Measurements from ENCODE around the gene EPB41L4B. TPM values are rescaled to one million over a fixed set of nuclear protein-coding genes. Genes with fewer than 3 reads are reported as not detected.

Gene EPB41L4B
- total and polyA plus RNA-seq, 2 of the 13 experiments (the other 11 are each of a cell fraction or from before 2014, with no cell fraction given), result 17.6 to 22.1 TPM

DNA sequence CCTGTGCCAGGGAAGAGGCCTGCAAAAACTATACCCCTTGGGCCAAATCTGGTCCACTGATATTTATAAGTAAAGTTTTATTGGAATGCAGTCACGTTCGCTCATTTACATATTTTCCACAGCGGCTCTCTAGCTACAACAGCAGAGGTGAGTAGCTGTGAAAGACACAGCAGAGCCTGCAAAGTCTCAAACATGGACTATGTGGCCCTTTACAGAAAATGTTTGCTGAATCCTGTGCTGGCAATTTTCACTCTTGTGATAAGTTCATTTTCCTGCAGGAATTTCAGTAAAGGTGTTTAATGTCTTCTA lies 70.1 kb downstream of the EPB41L4B start (continued):
- TF ChIP-seq, protein P1, sequence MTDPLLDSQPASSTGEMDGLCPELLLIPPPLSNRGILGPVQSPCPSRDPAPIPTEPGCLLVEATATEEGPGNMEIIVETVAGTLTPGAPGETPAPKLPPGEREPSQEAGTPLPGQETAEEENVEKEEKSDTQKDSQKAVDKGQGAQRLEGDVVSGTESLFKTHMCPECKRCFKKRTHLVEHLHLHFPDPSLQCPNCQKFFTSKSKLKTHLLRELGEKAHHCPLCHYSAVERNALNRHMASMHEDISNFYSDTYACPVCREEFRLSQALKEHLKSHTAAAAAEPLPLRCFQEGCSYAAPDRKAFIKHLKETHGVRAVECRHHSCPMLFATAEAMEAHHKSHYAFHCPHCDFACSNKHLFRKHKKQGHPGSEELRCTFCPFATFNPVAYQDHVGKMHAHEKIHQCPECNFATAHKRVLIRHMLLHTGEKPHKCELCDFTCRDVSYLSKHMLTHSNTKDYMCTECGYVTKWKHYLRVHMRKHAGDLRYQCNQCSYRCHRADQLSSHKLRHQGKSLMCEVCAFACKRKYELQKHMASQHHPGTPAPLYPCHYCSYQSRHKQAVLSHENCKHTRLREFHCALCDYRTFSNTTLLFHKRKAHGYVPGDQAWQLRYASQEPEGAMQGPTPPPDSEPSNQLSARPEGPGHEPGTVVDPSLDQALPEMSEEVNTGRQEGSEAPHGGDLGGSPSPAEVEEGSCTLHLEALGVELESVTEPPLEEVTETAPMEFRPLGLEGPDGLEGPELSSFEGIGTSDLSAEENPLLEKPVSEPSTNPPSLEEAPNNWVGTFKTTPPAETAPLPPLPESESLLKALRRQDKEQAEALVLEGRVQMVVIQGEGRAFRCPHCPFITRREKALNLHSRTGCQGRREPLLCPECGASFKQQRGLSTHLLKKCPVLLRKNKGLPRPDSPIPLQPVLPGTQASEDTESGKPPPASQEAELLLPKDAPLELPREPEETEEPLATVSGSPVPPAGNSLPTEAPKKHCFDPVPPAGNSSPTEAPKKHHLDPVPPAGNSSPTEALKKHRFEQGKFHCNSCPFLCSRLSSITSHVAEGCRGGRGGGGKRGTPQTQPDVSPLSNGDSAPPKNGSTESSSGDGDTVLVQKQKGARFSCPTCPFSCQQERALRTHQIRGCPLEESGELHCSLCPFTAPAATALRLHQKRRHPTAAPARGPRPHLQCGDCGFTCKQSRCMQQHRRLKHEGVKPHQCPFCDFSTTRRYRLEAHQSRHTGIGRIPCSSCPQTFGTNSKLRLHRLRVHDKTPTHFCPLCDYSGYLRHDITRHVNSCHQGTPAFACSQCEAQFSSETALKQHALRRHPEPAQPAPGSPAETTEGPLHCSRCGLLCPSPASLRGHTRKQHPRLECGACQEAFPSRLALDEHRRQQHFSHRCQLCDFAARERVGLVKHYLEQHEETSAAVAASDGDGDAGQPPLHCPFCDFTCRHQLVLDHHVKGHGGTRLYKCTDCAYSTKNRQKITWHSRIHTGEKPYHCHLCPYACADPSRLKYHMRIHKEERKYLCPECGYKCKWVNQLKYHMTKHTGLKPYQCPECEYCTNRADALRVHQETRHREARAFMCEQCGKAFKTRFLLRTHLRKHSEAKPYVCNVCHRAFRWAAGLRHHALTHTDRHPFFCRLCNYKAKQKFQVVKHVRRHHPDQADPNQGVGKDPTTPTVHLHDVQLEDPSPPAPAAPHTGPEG (CRISPR knock-in tag; IDR thresholded peaks at IDR 0.05), result peak; percentile 64; the same call in 1 of the 2 replicates
- no peak for TF ChIP-seq ZNF317 (CRISPR knock-in tag; IDR thresholded peaks at IDR 0.05)
- TF ChIP-seq ZNF709 (CRISPR knock-in tag; IDR thresholded peaks at IDR 0.05), result no peak
- TF ChIP-seq ZNF549 (CRISPR knock-in tag; IDR thresholded peaks at IDR 0.05), result no peak
- TF ChIP-seq SSRP1 (CRISPR knock-in tag; IDR thresholded peaks at IDR 0.05), result no peak
- TF ChIP-seq NFE2 (CRISPR knock-in tag; IDR thresholded peaks at IDR 0.05), result no peak
- TF ChIP-seq, protein P2, sequence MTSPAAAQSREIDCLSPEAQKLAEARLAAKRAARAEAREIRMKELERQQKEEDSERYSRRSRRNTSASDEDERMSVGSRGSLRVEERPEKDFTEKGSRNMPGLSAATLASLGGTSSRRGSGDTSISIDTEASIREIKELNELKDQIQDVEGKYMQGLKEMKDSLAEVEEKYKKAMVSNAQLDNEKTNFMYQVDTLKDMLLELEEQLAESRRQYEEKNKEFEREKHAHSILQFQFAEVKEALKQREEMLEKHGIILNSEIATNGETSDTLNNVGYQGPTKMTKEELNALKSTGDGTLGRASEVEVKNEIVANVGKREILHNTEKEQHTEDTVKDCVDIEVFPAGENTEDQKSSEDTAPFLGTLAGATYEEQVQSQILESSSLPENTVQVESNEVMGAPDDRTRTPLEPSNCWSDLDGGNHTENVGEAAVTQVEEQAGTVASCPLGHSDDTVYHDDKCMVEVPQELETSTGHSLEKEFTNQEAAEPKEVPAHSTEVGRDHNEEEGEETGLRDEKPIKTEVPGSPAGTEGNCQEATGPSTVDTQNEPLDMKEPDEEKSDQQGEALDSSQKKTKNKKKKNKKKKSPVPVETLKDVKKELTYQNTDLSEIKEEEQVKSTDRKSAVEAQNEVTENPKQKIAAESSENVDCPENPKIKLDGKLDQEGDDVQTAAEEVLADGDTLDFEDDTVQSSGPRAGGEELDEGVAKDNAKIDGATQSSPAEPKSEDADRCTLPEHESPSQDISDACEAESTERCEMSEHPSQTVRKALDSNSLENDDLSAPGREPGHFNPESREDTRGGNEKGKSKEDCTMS (CRISPR knock-in tag; conservative IDR thresholded peaks at IDR 0.05), result no peak
- TF ChIP-seq NKX3-1 (CRISPR knock-in tag; IDR thresholded peaks at IDR 0.05), result 0 out of 2 replicates have a peak, but pooled peaks have one; percentile 22
- no peak for TF ChIP-seq STAG1 (CRISPR knock-in tag; IDR thresholded peaks at IDR 0.05)
- TF ChIP-seq SALL1 (CRISPR knock-in tag; IDR thresholded peaks at IDR 0.05), result no peak
- TF ChIP-seq HOXA5 (CRISPR knock-in tag; IDR thresholded peaks at IDR 0.05), result 0 out of 2 replicates have a peak, but pooled peaks have one; percentile 53
- no peak for TF ChIP-seq ETV5 (CRISPR knock-in tag; IDR thresholded peaks at IDR 0.05; ENCODE audit: borderline replicate concordance)
- no peak for TF ChIP-seq SRSF9 (IDR thresholded peaks at IDR 0.05; ENCODE audit: borderline replicate concordance, insufficient read depth, low read depth, low read length, poor library complexity, severe bottlenecking)
- TF ChIP-seq, protein P3, sequence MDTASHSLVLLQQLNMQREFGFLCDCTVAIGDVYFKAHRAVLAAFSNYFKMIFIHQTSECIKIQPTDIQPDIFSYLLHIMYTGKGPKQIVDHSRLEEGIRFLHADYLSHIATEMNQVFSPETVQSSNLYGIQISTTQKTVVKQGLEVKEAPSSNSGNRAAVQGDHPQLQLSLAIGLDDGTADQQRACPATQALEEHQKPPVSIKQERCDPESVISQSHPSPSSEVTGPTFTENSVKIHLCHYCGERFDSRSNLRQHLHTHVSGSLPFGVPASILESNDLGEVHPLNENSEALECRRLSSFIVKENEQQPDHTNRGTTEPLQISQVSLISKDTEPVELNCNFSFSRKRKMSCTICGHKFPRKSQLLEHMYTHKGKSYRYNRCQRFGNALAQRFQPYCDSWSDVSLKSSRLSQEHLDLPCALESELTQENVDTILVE (CRISPR knock-in tag; IDR thresholded peaks at IDR 0.05), result no peak
- TF ChIP-seq, protein P4, sequence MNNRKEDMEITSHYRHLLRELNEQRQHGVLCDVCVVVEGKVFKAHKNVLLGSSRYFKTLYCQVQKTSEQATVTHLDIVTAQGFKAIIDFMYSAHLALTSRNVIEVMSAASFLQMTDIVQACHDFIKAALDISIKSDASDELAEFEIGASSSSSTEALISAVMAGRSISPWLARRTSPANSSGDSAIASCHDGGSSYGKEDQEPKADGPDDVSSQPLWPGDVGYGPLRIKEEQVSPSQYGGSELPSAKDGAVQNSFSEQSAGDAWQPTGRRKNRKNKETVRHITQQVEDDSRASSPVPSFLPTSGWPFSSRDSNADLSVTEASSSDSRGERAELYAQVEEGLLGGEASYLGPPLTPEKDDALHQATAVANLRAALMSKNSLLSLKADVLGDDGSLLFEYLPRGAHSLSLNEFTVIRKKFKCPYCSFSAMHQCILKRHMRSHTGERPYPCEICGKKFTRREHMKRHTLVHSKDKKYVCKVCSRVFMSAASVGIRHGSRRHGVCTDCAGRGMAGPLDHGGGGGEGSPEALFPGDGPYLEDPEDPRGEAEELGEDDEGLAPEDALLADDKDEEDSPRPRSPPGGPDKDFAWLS (CRISPR knock-in tag; IDR thresholded peaks at IDR 0.05; ENCODE audit: borderline replicate concordance), result no peak
- no peak for TF ChIP-seq ZNF24 (IDR thresholded peaks at IDR 0.05)
- no peak for TF ChIP-seq ATF7-NPFF (CRISPR knock-in tag; IDR thresholded peaks at IDR 0.05; ENCODE audit: low read depth)
- 0 out of 2 replicates have a peak, but pooled peaks have one; percentile 36 for TF ChIP-seq NFKB2 (CRISPR knock-in tag; IDR thresholded peaks at IDR 0.05; ENCODE audit: borderline replicate concordance)
- TF ChIP-seq MBD4 (IDR thresholded peaks at IDR 0.05; ENCODE audit: borderline replicate concordance, low read length), result 0 out of 2 replicates have a peak, but pooled peaks have one; percentile 24
- TF ChIP-seq ZNF616 (CRISPR knock-in tag; IDR thresholded peaks at IDR 0.05; ENCODE audit: low read depth), result no peak
- TF ChIP-seq KLF12 (CRISPR knock-in tag; IDR thresholded peaks at IDR 0.05; ENCODE audit: borderline replicate concordance), result 0 out of 2 replicates have a peak, but pooled peaks have one; percentile 53

Data from HepG2 (cell line).